Stimulated activated CD8-positive, alpha-beta memory T cell treated with anti-CD3 and anti-CD28 coated beads, Interleukin-15, amount 100 ng/mL, for 48 hours (primary cell): Measurements from ENCODE around the gene ATP9B.
"Not testable (repeated sequence)": the region's sequence is repeated elsewhere in the genome, so short reads cannot be mapped to it uniquely, and the experiment has no call there.

Experiments
- DNase-seq, 2 donors: peaks; one replicate each; pipeline ENCODE4 v3.0.0-alpha.2; 2020; ENCODE audit warnings: low read depth in 2 of 2

Gene ATP9B

DNA sequence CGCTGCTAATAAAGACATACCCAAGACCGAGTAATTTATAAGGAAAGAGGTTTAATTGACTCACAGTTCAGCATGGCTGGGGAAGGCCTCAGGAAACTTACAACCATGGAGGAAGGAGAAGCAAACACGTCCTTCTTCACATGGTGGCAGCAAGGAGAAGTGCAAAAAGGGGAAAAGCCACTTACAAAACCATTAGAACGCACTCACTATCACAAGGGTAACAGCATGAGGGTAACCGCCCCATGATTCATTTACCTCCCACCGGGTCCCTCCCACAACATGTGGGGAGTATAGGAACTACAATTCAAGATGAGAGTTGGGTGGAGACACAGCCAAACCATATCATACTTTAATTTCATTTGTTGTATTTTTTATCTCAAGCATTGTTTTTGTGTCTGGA lies 67.5 kb downstream of the ATP9B start:
- no peak for DNase-seq

DNA sequence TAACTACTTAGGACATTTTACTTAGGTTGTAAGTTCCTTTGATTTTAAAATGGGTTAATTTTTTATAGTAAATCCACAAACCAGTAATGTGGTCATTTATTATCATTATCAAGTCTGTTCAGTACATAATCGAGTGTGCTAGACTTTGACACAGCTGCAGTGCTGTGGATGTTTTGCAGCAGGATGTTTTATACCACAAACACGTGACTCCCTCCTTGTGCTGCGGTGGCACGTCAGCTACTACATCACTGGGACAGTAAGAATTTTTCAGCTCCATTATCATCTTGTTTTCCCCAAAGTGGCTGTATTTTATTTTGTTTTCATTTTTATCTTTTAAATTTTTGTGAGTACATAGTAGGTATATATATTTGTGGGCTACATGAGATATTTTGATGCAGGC lies 70.0 kb downstream of the ATP9B start:
- no peak for DNase-seq

DNA sequence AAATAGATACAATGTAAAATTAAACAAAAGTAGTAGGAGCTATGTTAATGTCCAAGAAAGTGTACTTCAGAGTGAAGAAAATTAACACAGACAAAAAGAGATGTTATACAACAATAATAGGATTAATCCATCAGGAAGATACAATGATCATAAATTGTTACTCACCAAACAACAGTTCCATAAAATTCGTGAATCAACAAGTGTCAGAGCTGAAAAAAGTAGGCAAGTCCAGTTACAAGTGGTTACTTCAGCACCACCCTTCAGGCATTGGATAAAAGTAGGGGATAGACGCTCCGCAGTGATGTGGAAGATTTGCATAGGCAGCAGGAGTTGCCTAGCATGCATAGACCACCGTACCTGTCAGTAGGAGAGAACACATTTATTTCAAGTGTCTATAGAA lies 77.8 kb downstream of the ATP9B start:
- DNase-seq = no peak

DNA sequence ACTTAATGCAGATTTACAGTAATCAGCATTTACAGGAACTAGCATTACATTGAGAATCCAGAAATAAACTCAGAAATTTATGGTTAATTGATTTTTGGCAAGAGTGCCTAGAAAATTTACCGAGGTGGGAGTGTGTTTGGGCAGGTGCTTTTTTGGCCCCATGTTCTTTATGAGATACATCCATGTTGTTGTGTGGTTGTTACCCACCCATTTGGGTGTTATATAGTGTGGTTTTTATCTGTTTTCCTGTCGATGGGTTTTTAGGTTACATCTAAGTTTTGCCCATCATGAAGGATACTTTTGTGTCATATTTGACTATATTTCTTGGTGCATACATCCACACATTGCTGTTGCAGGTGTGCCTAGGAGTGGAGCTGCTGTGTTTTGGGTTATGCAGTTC lies 82.0 kb downstream of the ATP9B start:
- DNase-seq = no peak

DNA sequence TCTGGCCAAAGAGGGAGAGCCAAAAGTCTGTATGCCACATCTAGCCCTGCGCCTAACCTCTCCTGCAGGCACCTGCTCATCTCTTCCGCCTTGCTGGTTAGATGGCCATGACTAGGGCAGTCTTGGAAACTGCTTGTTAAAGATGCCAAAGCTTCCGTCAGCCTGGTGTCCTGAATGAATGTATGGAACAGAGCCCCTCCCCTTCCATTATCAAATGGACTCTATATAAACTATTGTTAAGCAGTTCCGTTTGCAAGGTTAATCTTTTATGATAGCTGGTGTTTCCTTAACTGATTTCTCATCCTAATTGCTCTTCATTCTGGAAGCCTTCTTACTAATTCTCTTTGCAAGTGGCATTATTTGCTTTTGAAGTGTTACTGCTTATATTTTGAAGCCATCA lies 87.1 kb downstream of the ATP9B start:
- no peak for DNase-seq

DNA sequence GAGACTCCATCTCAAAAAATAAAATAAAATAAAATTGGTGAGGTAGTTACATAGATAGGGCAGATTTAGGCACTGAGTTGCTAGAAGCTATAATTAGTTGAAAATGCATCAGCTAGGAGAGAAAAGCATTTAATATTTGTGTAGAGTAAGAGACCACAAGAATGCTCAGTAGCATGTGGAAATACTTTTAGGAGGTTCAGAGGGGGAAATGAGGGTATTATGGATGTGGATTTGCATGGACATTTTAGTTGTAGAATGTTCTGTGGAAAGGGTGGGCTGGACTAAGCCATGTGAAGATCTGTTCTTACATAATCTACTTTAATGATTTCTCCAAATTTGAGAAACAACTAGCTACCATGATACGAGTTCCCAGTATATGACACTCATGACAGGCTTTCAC lies 95.5 kb downstream of the ATP9B start:
- DNase-seq = no peak

DNA sequence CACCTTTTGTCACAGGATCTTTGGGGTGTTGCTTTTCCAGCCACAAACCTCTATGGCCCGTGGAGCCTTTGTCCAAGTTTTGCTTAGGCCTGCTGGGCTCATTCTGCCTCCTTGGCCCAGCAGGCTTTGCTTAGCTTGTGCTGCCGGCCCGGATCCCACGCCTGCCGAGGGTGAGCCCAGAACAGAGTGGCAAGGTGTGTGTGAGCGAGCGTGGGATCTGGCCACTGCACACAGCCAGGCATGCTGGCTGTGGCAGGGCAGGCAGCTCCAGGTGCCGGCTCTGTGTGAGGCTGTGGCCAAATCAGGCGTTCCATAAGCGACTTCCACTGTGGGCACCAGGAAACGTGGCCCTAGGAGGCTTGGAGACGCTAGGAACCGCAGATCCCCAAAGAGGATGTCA lies 97.5 kb downstream of the ATP9B start:
- no peak for DNase-seq

DNA sequence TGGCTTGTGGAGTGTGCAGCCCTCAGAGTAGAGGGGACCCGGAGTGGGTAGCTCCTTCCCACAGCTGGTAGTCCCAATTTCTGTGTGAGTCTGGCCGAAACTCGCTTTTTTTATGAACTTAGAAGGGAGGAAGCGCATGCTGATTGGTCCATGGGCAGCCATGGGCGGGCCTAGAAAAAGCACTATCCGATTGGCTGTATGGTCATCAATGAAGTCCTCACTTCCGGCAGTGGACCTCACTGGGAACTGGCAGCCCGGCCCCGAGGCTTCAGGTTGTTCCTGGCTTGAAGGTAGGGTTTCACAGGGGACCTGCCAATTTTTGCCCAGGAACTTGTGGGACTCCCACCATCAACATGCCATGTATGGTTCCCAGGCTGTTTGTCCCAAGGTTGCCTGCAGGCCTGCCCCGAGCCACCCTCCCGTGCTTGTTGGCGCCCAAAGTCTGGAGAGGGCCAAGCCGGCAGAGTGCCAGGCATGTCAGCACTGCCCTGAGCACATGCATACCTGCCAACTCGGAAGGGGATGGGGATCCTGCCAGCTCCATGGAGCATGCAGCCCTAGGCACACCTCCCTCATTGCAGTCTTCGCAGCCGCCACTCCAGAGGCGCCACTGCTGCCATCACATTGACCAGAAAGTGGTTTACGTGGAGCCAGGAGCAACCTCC lies 98.5 kb downstream of the ATP9B start:
- no peak for DNase-seq

DNA sequence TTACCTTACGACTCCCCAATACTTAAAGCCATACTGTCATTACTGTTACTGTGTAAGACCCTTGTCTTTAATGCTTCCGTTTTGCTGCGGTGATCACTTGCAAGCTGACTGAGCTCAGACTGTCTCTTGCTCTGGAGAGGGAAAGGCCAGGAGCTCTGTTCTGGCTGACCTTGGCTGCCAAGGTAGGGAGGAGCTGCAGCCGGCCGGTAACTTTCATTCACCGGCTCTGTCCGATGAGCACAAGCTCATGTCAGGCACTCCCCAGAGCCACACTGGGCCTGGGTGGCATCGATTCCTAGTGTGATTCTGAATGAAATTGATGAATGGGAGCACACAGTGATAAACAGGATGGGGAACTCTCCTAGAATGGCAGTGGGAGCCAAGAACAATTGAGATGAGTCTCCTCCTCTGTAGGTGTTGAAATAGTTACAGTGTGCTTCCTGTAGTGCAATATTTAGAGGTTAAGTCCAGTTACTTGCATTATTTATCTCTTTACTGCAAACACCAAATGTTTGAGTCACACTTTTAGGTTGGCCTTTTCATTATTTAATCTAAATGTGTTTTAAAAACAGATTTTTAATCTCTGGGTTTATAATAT lies 100.9 kb downstream of the ATP9B start:
- no peak for DNase-seq

DNA sequence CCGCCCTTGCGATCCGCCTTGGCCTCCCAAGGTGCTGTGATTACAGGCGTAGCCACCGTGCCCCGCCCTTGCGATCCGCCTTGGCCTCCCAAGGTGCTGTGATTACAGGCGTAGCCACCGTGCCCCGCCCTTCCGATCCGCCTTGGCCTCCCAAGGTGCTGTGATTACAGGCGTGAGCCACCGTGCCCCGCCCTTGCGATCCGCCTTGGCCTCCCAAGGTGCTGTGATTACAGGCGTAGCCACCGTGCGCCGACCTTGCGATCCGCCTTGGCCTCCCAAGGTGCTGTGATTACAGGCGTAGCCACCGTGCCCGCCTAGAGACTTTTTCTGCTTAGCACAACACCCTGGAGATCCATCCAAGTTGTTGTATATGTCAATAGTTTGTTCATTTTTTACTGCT lies 103.1 kb downstream of the ATP9B start:
- DNase-seq = not testable (repeated sequence)

DNA sequence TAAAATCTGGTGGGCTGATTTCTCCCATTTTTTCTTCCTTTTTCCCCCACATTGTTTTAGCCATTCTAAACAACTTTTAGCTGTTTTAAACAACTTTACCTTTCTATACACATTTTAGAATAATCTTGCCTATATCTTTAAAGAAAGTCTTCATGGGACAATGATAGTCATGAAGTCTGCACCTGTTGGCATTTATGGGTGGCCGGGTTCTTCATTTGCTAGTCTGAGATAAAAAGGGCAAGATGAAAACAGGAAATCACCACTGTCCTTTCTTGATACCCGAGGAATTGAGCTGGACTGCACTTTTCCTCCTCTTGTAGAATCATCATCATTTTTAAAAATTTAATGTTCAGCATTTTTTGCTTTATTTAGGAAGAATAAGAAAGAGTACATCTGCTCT lies 104.5 kb downstream of the ATP9B start:
- DNase-seq = no peak

DNA sequence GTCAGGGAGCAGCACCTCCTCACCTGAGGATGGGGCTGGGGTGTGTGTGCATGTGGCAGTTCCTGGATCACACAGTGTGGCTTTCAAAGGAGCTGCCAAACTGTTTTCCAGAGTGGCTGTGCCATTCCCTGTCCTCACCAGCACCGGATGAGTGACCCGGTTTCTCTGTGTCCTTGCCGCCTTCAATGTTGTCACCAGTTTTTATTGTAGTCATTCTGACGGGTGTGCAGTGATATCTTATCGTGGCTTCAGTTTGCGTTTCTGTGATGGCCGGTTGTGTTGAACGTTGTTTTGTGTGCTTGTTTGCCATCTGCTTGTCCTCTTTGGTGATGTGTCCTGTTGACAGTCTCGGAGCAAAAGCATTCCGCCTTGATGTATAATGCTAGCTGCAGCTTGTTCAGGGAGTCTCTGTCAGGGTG lies 108.9 kb downstream of the ATP9B start:
- no peak for DNase-seq

DNA sequence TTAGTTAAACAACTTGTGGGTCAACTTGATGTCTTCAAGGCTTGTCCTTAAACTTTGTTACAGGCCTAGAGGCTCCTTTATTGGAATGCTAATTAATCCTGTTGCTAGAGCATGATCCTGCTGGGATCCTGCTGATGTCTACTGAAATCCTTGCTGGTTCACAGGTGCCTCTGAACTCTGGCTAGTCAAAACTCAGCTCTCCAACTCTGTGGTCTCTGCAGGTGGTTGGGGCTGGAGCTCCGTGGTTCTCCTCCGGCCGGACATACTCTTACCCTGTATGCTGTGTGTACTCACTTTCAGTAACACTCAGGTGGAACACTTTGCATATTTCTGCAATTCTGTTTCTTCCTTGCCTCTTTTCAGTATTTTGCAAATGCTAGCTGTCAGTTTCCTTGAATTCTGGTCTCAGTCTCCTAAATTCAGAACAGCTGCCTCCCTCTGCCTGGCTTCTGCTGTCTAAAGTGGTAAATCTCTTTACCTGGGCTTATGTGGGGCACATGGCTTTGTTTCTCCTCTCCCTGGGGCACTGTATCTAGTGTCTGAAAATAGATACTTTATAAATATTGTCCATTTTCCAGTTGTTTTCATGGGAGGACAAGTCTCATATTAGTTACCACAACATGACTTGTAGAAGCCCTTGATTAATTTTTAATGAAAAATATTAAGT lies 113.0 kb downstream of the ATP9B start:
- DNase-seq = no peak

DNA sequence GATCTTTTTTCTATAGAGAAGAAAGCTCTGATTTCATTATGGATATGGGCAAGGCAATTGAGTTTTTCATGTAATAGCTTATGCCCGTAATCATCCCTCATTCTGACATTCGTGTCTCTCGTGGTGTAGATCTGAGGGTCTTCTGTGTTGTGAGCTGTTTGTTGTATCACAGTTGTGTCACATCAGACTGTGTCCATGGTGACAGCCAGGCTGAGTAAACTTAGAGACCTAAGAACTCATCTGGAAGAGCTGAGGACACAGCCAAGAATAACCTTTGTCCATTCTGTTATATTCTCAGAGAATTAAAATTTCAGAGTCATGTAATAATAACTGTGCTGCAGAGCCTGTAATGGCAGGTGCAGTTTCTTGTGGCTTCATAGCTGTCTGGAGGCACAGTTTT lies 116.5 kb downstream of the ATP9B start:
- no peak for DNase-seq

DNA sequence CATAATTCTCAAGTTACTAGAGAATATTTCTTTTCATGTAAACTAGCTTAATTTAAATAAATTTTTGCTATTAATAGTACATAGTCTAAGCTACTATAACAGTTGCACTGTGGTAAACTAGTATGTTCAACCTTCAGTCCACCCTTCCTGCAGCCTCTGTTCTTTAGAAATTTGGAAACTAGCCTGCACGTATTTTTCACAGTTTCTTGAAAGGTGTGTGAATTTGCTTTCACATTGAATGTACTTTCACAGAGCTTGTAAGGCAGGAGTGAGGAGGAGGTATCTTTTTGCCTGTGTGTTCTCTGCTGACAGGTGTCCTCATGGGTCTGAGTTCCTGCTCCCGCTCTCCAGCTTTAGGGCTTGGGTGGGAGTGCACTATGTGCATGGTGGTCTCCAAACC lies 117.5 kb downstream of the ATP9B start:
- DNase-seq = no peak

DNA sequence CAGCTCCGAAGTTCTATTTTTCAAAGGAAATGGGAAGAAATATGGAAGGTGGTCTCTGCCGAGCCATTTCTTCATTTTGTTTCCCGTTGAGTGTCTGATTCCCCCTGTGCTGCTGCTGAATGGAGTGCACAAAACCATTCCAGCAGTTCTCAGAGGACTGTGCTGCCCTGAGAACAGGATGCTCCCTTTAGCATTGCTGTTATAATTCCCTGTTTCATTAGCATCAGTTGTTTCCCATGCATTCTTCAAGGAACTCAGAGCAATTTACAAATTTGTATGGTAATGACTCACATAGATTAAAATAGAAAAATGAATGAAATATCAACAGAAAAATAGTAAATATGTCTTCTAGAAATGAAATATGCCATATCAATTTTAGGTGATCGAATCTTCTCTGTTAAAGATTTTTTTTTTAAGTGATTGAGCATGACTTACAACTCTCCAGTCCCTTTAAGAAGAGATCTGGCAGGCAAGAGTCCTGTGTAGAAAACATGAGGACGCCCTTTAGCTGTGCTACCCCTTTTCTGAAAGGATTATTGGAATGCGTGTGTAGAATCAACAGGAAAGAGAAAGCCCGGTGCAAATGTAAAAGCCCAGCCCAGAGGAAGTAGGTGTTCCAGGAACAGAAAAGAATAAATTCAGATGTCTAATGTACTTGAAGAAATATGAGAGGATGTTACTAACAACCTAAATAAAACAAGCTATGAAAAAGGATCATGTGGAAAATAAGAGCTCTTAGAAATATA lies 118.5 kb downstream of the ATP9B start:
- DNase-seq = no peak

DNA sequence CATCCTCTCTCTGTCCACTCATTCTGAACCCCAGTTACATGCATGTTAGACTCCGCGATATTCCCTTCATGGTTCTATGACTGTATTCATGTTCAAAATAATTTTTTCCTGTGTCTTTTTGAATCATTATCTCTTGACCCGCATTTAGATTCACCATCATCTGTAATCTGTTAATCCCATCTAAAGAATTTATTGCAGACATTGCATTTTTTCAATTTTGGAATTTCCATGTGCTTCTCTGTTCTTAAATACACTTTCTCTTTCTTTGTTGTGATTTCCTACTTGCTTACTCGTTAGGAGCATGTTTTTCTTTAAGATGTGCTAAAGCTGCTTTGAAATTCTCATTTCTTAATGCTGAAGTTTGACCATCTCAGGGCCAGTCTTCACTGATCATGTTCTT lies 122.2 kb downstream of the ATP9B start:
- no peak for DNase-seq

DNA sequence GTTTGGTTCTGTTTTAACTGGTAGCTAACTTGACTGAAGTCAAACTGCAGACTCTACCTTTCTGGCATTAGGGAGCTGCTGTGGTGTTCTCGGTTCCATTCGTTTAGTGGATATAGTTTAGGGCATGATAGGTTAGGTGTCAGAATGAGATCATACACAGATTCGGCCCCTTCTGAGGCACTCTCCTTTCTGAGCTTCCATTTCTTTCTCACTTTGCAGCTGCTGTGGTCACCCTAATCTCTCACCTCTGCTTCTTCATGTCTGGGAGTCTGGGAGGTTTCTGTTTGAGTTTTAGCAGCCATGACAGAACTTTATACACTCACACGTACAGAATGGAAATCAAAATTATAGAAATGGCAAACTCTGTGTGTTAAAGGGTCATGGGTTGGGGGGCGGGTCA lies 122.8 kb downstream of the ATP9B start:
- no peak for DNase-seq

DNA sequence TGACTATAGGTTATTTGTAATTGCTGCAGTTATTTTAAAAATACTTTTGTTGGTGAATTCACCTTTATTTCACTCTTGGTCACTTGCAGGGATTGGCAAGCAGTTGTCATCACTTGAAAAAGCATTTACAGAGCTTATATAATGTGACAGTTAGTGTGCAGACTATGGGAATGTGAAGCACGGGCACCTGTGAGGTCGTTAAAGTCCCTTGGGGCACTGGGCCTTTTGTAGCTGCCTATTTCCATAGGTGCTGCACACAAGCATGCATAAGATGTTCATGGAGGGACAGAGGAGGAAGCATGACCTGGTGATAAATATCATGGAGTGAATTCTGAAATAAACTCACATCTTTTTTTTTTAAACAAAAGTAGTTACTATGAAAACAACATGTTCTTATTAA lies 124.6 kb downstream of the ATP9B start:
- no peak for DNase-seq

DNA sequence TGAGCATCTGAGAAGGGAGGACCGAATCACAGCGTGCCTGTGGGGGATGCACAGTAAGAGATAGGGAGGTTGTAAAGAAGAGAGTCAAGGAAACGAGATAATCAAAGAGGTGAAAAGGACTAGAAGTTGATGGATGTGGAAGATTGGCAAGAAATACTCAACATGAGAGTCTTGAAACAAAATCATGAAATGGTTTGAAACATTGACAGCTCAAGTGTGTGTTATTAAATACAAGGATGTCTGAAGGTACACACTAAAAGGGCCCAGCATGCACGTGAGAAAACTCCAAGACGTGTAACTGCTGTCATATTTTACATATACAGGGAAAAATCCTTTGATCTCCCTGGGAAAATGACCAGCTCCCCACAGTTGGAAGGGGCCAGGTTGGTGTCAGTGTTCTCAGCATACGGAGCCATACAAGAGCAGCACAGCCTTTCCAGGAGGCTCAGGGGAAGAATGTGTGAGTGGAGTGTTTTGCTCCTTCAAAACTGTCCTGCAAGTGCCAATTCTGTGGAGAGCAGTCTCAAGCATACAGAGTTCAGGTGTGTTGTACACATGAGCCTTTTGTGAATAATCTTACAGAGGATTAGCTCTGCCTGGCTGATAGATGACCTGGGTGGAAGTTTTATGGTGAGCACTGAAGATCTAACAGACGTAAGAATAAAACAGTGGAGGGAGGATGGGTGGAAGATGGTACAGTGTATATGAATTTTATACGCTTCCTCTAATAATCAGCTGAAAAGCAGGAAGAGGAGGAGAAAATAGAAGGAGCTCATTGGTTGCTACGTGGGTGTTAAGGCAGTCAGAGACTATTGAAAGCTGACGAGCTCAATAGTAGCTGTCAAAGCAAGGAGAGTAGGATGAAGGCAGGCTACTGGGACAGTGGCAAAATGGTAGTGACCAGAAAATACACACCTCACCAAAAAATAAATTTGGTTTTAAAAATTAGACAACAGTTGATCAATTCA lies 126.8 kb downstream of the ATP9B start:
- DNase-seq = no peak

DNA sequence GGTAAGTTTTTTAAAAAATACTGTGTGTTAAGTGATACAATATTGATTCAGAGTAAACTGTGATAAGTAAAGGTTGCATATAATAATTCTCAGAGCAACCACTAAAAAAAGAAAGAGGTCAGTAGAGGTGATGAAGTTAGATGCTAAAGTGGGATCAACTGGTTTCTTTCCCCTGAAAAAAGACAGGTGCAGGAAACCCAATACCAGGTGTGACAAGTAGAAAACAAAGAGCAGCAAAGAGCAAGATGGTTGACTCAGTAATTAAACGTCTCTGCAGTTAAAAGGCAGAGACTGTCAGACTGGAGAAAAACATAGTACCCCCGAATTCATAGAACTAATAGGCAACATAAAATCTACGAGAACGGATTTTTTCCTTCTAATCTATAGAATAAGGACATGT lies 128.3 kb downstream of the ATP9B start:
- no peak for DNase-seq
